ENCODE measurements around the gene SCARF2. TPM values are rescaled to one million over a fixed set of nuclear protein-coding genes. Genes with fewer than 3 reads are reported as not detected.

Gene SCARF2
- total RNA-seq, 1 experiment from 2014 or later: 26.3 TPM

DNA sequence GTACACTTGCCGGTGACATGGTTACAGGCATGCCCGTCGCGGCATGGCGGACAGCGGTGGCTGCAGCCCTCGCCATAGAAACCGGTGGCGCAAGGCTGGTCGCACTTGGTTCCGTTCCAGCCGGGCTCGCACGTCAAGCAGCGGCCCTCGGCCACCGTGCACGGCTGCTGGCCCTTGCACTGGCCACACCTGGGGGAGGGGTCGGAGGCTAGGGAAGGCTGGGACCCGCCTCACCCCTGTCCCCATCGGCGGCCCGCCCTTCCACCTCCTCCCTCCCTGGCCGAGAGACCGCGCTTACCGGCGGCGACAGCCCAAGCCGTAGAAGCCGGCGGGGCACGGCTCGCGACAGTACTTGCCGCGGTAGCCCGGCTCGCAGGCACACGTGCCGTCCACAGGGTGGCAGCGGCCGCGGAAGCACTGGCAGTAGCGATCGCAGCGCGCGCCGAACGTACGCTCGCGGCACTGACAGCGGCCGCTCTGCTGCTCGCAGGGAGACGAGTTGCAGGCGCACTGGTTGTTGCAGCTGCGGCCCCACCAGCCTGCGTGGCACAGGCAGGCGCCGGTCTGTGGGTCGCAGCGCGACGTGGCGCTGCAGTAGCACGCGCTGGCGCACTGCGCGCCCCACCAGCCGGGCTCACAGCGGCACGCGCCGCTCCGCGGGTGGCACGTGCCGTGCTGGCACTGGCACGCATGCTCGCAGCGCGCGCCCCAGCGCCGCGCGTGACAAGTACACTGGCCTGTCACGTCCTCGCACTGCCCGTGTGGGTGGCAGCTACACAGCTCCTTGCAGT, 6.7 kb downstream of the SCARF2 start (continued):
- TF ChIP-seq, protein P1, sequence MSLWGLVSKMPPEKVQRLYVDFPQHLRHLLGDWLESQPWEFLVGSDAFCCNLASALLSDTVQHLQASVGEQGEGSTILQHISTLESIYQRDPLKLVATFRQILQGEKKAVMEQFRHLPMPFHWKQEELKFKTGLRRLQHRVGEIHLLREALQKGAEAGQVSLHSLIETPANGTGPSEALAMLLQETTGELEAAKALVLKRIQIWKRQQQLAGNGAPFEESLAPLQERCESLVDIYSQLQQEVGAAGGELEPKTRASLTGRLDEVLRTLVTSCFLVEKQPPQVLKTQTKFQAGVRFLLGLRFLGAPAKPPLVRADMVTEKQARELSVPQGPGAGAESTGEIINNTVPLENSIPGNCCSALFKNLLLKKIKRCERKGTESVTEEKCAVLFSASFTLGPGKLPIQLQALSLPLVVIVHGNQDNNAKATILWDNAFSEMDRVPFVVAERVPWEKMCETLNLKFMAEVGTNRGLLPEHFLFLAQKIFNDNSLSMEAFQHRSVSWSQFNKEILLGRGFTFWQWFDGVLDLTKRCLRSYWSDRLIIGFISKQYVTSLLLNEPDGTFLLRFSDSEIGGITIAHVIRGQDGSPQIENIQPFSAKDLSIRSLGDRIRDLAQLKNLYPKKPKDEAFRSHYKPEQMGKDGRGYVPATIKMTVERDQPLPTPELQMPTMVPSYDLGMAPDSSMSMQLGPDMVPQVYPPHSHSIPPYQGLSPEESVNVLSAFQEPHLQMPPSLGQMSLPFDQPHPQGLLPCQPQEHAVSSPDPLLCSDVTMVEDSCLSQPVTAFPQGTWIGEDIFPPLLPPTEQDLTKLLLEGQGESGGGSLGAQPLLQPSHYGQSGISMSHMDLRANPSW (CRISPR knock-in tag; conservative IDR thresholded peaks at IDR 0.05; ENCODE audit: low read depth): no peak
- no peak for TF ChIP-seq JAZF1 (CRISPR knock-in tag; IDR thresholded peaks at IDR 0.05)
- 0 out of 2 replicates have a peak, but pooled peaks have one; percentile 3 for TF ChIP-seq IRF1 (CRISPR knock-in tag; IDR thresholded peaks at IDR 0.05)
- no peak for TF ChIP-seq ZNF317 (CRISPR knock-in tag; IDR thresholded peaks at IDR 0.05; ENCODE audit: borderline replicate concordance, low read depth)
- no peak; the same call in 1 of the 2 replicates for TF ChIP-seq JUN (CRISPR knock-in tag; IDR thresholded peaks at IDR 0.05)
- peak; percentile 39 for TF ChIP-seq FOXP4 (CRISPR knock-in tag; IDR thresholded peaks at IDR 0.05)
- TF ChIP-seq ZBTB43 (CRISPR knock-in tag; IDR thresholded peaks at IDR 0.05): no peak
- TF ChIP-seq NR1H2 (CRISPR knock-in tag; IDR thresholded peaks at IDR 0.05): no peak
- TF ChIP-seq NR3C1 (CRISPR knock-in tag; conservative IDR thresholded peaks at IDR 0.05; ENCODE audit: low read depth): no peak
- peak; percentile 30; the same call in 1 of the 2 replicates for TF ChIP-seq ZNF232 (CRISPR knock-in tag; IDR thresholded peaks at IDR 0.05)
- no peak for TF ChIP-seq ZNF425 (CRISPR knock-in tag; conservative IDR thresholded peaks at IDR 0.05)
- no peak for TF ChIP-seq ATF2 (CRISPR knock-in tag; IDR thresholded peaks at IDR 0.05; ENCODE audit: borderline replicate concordance, low read depth)
- no peak; the same call in 1 of the 2 replicates for TF ChIP-seq ZNF263 (CRISPR knock-in tag; IDR thresholded peaks at IDR 0.05; ENCODE audit: low read depth)
- peak; percentile 47; the same call in 1 of the 2 replicates for TF ChIP-seq PRDM15 (CRISPR knock-in tag; IDR thresholded peaks at IDR 0.05)
- no peak for TF ChIP-seq NFATC4 (CRISPR knock-in tag; IDR thresholded peaks at IDR 0.05)
- TF ChIP-seq, protein P2, sequence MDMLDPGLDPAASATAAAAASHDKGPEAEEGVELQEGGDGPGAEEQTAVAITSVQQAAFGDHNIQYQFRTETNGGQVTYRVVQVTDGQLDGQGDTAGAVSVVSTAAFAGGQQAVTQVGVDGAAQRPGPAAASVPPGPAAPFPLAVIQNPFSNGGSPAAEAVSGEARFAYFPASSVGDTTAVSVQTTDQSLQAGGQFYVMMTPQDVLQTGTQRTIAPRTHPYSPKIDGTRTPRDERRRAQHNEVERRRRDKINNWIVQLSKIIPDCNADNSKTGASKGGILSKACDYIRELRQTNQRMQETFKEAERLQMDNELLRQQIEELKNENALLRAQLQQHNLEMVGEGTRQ (CRISPR knock-in tag; IDR thresholded peaks at IDR 0.05): no peak
- TF ChIP-seq ZNF671 (CRISPR knock-in tag; IDR thresholded peaks at IDR 0.05): no peak
- no peak for TF ChIP-seq RORB (CRISPR knock-in tag; IDR thresholded peaks at IDR 0.05)
- no peak for TF ChIP-seq TEAD1 (CRISPR knock-in tag; IDR thresholded peaks at IDR 0.05)
- TF ChIP-seq SMAD4 (CRISPR knock-in tag; IDR thresholded peaks at IDR 0.05): no peak
- no peak for TF ChIP-seq ZNF219 (CRISPR knock-in tag; IDR thresholded peaks at IDR 0.05; ENCODE audit: borderline replicate concordance)
- no peak for TF ChIP-seq NFYB (CRISPR knock-in tag; conservative IDR thresholded peaks at IDR 0.05; ENCODE audit: low read depth)

Data from WTC11 (cell line).